SKM-1 (cell line): ENCODE data around the gene NCOA5.
"Not testable (repeated sequence)": the region's sequence is repeated elsewhere in the genome, so short reads cannot be mapped to it uniquely, and the experiment has no call there.

ENCODE experiments used
- DNase-seq: peaks from one replicate; lab custom pipeline; 2025; ENCODE audit not compliant: unreplicated experiment; lab: John Stamatoyannopoulos, UW

Gene NCOA5

DNA sequence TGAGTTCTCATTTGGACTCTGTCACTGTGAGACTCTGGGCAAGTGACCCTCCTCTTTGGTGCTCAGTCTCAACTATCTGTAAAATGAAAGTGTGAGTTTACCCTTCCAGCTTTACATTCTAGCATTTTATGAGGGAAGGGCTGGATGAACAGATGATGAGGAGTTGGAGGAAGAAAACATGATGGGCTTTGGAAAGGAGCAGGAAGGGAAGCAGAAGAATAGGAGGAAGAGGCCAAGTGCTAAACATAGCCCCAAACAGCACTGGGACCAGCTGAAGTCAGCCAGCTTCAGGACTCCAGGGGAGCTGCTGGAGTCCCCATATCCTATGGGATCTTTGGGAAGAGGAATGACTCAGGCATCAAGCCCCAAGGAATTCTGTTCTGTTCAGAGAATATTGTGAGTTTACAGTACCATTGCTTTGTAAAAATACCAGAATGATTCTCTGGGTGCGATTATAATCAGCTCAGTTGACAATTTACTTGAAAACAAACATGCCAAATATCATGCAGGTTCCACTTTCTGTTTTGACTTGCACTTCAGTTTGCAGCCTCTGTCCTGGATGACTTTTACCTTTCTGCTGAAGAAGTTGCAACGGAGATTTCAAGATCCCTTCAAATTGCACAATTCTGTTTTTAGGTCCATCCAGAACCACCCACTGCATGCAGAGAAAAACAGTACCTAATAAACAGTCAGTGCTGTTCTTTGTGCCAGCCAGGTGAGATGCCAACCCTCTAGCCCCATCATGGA, 31.6 kb upstream of the NCOA5 start:
- DNase-seq = no peak

DNA sequence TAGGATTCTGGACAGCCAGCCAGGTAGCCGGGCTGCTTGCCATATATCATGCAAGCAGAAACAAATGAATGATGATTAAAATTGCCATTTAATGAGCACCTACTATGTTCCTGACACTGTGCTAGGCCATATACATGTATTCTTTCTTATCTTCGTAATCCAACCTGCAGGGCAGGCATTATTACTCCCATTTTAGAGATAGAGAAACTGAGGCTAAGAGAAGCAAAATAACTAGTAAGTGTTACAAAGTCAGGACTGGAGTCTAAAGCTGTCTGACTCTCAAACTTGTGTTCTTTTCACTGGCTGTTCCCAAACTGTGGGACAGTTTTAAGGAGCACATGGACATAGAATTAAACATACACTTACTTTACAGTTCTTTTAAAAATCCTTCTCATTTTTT, 30.4 kb upstream of the NCOA5 start:
- no peak for DNase-seq

DNA sequence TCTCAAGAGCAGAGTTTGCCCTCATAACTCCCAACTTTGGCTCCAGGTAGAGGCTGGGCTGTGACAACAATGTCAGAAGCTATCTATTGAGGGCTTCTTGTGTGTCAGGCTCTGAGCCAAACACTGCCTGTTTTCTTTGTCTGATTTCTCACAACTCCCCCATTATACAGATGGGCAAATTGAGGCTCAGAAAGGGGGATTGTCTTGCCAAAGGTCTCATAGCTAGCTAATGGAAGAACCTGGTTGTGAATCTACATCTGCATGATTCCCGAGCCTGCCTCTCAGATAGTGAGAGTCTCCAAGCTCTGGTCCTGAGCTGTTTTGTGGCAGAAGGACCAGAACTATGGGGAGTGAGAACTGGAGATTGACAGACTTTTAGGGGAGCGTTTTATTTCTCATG, 29.8 kb upstream of the NCOA5 start:
- no peak for DNase-seq

DNA sequence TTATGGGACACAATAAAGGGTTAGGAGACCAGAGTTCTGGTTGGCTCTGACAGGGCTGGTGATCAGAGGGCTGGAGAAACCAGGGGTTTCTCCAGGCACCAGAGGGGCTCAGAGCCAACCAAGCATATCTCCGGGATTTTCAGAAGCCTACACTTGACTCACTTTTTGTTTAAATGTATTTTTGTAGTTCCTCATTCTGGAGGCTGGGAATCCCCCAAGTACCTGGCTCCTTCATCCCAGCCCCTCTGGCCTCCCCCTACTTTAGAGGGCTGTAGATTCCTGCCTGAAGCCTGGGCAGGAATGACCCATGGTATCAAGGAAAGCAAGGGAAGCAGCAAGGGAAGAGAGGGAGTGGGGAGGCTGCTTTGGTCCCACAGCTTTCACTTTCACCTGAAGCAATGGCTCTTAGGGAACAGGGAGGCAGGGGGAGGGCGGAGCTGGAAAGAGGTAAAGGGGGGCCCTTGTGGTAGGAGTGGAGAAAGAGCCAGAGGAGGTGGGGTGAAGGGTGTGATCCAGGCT, 29.3 kb upstream of the NCOA5 start:
- DNase-seq = no peak

DNA sequence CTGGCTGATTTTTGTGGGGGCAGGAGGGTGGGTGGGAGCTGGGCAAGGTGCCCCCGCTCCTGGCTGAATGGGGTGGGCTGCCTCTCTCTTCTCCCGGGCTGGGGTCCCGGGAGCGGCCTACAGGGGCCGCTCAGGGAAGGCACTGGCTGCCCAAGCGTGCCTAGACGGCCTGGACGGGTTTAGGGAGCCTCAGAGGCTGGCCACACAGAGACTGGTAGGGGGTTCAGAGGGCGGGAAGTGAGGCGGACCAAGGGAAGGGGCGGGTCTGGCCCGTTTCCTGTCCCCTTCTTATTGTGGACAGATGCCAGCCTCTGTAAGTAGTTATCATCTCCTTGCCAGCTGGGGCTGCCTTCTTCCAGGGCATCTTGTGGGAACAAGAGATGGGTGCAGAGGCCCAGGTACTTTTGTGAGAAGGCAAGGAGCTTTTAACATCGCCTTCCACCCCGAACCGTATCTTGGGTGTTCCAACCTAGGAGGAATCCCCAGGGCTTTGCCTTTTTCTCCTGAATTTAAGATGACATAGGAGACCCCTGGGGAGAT, 28.8 kb upstream of the NCOA5 start:
- DNase-seq = no peak

DNA sequence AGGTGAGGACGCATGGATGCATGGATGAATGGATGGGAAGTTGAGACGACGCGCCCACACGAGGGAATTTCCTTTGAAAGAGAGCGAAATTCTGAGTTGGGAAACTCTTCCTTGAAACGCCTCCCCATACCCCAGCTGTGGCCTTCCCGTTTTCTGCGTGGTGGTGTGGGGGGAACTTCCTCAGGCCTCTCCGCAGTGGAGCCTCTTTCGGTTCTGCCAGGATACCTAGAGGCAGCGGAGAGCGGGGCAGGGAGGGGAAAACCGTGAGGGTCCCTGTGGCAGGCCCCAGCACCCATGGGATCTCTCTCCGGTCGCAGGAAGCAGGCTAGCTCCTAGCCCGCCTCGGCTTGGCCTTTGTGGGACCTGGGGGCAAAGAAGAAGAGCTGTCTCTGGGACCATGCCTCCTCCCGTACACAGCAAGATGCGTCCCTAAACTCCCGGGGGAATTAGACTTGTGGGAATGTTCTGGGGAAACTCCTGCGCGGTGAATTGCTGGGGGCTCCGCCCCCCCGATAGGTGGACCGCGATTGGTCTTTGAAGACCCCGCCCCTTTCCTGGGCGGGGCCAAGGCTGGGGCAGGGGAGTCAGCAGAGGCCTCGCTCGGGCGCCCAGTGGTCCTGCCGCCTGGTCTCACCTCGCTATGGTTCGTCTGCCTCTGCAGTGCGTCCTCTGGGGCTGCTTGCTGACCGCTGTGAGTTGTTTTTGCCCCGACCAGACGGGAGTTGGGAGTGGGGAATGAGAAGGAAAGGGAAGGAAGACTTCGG, 28.1 kb upstream of the NCOA5 start, which contains the start of gene CD40:
TSS of gene CD40 (plus strand) at position 611 of the 764 bp plus-strand sequence. CDS start at position 641, 30 bp downstream.
- peak; percentile 63 for DNase-seq

DNA sequence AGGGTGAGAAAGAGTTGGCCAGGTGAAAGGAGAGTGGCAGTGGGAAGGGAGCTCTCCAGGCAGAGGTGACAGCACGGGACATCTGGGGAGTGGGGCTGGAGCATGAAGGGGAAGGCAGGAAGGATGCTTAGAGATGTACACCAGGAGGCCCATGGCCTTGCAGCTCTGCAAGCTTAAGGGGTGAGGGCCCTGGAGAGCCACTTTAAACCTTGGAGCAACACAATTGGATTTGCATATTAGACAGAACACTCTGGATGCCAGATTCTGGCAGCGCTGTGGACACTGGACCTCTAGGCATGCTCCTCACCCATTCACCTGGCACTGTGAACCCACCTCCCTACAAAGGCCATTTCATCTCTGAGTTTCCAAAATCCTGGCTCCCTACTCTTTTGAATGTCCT, 24.7 kb upstream of the NCOA5 start:
- DNase-seq = no peak

DNA sequence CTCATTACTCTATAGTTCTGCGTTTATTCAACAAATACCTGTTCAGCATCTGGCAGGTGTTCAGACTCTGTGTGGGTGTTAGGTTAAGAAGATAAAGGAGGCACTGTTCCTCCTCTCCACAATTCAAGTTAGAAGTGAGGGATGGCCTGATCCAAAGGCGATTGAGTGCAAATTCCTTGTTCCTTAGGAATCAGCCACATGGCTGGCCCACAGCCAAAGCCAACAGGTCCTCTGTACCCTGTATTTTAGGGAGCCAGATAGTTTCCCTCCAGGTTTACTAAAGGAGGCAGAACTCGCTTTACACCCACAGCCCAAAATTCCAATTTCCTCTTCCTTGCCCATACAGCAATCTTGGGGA, 23.3 kb upstream of the NCOA5 start:
- DNase-seq = no peak

DNA sequence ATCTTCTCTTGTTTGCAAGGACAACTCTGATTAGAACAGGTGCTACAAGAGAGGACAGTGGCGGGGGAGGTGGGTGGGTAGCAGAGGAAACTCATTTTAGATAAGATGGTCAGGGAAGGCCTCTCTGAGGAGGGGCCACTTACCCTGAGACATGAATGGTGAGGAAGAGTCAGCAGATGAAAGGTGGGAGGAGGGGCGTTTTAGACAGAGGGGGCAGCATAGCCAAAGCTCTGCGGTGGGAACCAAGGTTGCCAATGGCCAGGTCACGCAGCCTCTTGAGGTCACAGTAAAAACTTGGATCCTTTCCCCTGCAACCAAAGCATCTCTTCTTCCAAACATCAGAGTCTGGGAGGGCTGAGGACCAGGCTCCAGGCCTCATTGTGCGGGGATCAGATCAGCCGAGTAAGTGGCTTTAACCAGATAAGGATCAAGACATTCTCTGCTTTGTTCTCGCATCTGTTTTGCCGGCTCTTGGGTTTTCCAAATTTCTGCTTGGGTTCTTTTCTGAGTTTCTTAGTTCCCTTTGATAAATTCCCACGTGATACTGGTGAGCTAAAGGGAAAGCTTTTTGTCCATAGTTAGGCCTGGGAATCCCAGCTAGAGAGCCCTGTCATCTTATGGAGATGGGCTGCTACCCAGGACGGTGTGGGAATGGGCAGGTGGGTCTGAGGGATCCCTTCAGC, 22.8 kb upstream of the NCOA5 start:
- no peak for DNase-seq

DNA sequence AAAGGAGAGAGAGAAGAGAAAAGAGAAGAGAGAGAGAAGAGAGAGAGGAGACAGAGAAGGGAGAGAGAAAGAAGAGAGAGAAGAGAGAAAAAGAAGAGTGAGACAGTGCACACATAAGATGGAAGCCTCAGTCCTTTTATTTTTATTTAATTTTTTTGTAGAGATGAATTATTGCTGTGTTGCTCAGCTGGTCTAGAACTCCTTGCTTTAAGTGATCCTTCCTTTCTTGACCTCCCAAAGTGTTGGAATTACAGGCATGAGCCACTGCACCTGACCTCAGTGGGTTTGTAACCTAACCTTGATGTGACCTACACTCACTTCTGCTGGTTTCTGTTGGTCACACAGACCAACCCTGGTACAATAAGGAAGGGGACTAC, 22.1 kb upstream of the NCOA5 start:
- DNase-seq = no peak

DNA sequence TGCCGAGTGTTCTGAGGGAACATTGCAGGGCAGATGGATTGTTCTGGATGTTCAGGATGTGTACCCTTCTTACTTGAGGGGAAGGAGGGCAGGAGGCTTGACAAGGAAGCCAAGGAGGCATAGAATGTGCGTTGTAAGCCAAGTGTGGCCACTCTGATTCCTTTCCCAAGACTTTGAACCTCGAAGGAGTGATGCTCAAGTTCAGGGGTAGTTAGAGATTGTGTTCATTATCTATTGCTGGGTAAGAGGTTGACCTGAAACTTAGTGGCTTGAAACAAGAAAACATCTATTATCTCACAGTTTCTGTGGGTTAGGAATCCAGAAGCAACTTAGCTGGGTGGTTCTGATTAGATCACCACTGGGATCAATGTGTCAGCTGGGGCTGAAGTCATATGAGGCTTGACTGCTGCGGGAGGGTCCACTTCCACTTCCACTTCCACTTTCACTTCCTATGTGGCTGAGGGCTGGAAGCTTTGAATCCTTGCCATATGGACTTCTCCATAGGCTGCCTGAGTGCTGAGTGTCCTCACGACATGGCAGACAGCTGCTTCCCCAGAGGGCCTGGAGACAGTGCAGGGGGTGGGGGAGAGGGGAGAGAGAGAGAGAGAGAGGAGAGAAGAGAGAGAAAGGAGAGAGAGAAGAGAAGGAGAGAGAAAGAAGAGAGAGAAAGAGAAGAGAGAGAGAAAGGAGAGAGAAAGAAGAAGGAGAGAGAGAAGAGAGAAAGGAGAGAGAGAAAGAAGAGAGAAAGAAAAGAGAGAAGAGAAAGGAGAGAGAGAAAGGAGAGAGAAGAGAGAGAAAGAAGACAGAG, 21.5 kb upstream of the NCOA5 start:
- DNase-seq = peak; percentile 28

DNA sequence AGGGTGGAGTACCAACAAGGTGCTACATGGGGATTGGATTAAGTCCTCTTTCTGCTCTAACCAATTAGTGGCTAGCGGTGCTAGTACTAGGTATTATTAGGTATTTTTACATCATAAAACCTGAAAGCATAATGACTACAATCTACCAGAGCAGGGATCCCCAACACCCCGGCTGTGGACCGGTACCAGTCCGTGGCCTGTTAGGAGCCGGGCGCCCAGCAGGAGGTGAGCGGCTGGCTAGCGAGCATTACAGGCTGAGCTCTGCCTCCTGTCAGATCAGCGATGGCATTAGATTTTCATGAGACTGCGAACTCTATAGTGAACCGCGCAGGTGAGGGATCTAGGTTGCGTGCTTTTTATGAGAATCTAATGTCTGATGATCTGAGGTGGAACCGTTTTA, 19.2 kb upstream of the NCOA5 start:
- DNase-seq = no peak

DNA sequence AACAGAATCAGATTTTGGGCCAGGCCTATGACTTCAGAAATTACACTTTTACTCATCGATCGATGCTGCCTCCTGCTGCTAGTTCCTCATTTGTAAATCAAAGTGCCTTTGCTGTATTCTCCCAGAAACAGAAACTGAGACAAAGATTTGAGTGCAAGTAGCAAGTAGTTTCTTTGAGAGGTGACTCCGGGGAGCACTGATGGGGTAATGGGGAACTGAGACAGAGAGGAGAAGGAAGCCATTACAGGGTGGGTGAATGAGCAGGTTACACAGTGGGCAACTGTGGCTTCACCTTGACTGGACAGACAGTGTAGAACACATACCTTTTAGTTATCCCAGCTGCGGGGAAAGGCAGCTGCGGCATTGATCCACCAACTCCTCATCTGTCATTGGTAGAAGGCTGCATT, 18.7 kb upstream of the NCOA5 start:
- DNase-seq = no peak

DNA sequence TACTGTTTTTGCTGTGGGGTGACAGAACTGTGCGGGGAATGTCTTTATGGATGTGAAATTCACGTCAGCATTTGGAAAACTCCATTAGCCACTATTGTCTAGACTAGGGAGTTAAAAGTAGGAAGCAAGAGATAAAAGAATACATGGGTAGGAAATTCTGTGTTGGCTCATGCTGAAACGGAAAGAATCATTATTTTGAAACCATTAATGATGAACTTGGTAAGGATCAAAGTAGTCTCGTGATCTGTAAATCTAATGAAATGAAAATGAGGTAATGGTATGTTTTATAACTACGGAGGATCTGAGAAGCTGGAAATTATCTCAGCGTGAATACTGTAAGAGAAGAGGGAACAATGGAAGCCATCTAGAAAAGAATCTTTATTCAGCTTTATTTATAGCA, 17.3 kb upstream of the NCOA5 start:
- no peak for DNase-seq

DNA sequence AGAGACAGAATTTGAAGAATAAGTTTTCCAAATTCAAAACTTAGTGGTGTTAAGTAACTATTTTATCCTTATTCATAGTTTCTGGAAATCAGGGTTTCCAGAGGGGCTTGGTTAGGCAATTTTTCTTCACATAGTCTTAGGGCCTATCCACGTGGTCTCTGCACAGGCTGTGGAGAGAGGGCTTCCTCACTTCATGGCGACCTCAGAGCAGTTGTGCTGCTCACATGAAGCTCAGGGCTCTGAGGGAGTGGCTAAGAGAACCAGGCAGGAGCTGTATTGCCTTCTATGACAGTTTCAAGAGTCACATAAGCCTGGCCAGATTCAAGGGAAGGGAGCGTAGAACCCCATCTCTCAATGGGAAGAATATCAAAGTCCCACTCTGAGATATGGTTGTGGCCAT, 14.5 kb upstream of the NCOA5 start:
- no peak for DNase-seq

DNA sequence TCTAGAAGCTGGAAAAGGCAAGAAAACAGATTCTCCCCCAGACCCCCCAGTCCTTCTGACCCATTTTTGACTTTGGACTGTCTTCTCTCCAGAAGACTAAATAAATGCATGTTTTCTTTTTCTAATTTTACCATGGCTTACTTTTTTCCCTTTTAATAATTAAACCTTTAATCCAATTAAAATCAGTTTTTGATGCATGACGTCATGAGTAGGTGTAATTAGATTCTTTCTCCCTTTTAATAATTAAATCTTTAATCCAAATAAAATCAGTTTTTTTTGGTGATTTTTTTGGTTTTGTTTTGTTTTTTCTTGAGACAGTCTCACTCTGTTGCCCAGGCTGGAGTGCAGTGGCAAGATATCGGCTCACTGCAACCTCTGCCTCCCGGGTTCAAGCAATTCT, 13.2 kb upstream of the NCOA5 start:
- no peak for DNase-seq

DNA sequence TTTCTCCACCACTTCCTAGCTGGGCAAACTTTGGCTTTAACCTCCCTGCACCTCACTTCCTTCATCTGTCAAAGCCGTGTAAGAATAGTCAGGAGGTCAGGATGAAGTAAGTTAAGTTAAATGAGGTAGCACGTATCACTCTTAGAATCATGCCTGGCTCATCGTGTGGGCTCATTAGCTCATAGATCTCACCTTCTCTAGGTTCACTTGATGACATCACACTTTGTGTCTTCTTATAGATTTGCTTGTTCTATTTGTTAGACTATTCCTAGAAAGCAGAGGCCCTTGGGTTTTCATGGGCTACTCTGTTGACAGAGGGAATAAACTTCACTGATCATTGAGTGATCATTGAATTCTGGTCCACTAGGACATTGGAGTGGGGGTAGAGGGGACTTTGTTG, 12.2 kb upstream of the NCOA5 start:
- DNase-seq = no peak

DNA sequence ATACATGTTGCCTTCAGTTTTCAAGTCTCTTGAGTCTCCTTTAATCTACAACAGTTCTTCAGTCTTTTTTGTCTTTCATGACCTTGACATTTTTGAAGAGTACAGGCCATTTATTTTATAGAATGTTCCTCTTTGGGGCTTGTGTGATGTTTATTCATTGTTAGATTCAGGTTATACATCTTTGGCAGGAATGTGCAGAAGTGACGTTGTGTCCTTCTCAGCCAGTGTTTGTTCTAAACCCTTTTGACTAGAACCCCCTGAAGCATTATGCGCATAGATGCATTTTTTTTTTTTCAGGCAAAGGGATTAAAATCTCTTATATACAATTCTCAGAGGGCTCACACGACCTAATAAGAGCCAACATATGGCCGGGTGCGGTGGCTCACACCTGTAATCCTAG, 11.2 kb upstream of the NCOA5 start:
- DNase-seq = no peak

DNA sequence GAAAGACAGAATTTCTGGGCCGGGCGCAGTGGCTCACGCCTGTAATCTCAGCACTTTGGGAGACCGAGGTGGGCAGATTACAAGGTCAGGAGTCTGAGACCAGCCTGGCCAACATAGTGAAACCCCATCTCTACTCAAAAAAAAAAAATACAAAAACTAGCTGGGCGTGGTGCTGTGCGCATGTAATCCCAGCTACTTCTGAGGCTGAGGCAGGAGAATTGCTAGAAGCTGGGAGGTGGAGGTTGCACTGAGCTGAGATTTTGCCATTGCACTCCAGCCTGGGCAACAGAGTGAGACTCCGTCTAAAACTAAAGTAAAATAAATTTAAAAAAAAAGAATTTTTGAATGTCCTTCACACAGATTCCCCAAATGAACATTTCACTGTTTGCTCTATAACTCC, 10.7 kb upstream of the NCOA5 start:
- not testable (repeated sequence) for DNase-seq

DNA sequence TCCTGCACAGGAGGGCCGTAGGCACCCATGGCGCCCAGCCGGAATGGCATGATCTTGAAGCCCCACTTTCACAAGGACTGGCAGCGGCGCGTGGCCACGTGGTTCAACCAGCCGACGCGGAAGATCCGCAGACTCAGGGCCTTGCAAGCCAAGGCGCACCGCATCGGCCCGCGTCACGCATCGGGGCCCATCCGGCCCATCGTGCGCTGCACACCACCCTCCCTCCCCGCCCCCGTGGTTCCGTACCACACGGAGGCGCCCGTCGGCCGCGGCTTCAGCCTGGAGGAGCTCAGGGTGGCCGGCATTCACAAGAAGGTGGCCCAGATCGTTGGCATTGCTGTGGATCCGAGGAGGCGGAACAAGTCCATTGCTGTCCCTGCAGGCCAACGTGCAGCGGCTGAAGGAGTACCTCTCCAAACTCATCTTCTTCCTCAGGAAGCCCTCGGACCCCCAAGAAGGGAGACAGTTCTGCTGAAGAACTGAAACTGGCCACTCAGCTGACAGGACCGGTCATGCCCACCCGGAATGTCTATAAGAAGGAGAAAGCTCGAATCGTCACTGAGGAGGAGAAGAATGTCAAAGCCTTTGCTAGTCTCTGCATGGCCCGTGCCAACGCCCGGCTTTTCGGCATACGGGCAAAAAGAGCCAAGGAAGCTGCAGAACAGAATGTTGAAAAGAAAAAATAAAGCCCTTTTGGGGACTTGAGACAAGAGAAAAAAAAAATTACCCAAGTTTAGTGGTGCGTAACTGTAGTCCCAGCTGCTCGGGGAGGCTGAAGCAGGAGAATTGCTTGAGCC, 9.9 kb upstream of the NCOA5 start:
- no peak for DNase-seq
